HEK293 (cell line): ENCODE data around the gene COL18A1.
A peak's percentile ranks its signal among the peaks of the same experiment; 100 is the strongest.

Experiments used
- CTCF ChIA-PET: fragments of 350-600 bp; formaldehyde crosslinking; extraction: SDS; loops from one replicate; lab custom pipeline; 2021; ENCODE audit warnings: antibody characterized with exemption; lab: Yijun Ruan, JAX
- POLR2A ChIA-PET: fragments of 300-600 bp; formaldehyde crosslinking; extraction: SDS; loops from one replicate; lab custom pipeline; 2020; ENCODE audit warnings: antibody characterized with exemption, inconsistent platforms; lab: Yijun Ruan, JAX
- H3K27ac ChIP-seq: fragments of 200-500 bp; sonication (Bioruptor generic); 2 replicates; pipeline ENCODE4 v1.5.1; 2014; ENCODE audit warnings: low read depth, low read length, control low read depth, inconsistent platforms; ENCODE audit errors: extremely low read depth
- H3K36me3 ChIP-seq, 2 experiments: fragments of 200-500 bp in 1 of 2; sonication (Bioruptor generic) in 1 of 2; 1 replicate in 1 of 2; 2 replicates in 1 of 2; pipeline ENCODE4 v1.5.1; 2014 to 2017; ENCODE audit warnings: inconsistent platforms in 2 of 2, low read length in 2 of 2; ENCODE audit not compliant: control insufficient read depth in 2 of 2, insufficient read depth in 1 of 2
- H3K4me1 ChIP-seq: fragments of 200-500 bp; sonication (Bioruptor generic); 2 replicates; pipeline ENCODE4 v1.5.1; 2014; ENCODE audit warnings: mild to moderate bottlenecking, low read length, inconsistent platforms; ENCODE audit not compliant: control insufficient read depth, insufficient read depth
- H3K4me3 ChIP-seq: 2 replicates; pipeline ENCODE4 v1.5.1; 2011; ENCODE audit warnings: low read depth, mild to moderate bottlenecking, control low read depth, low read length, moderate library complexity
- H3K9me3 ChIP-seq: fragments of 200-500 bp; sonication (Bioruptor generic); 2 replicates; pipeline ENCODE4 v1.5.1; 2014; ENCODE audit warnings: low read depth, low read length, inconsistent platforms; ENCODE audit not compliant: control insufficient read depth, insufficient read depth
- EGR2 ChIP-seq: fragments of 450-650 bp; formaldehyde crosslinking; IDR thresholded peaks from 2 replicates; pipeline ENCODE4 v1.5.1; 2016; ENCODE audit warnings: low read depth, missing biosample characterization, missing genetic modification characterization
- GFI1B ChIP-seq: fragments of 450-650 bp; formaldehyde crosslinking; IDR thresholded peaks from 2 replicates; pipeline ENCODE4 v1.5.1; 2016; ENCODE audit warnings: missing biosample characterization, missing genetic modification characterization
- RBAK ChIP-seq: fragments of 450-650 bp; formaldehyde crosslinking; IDR thresholded peaks from 2 replicates; pipeline ENCODE4 v1.5.1; 2016; ENCODE audit warnings: missing biosample characterization, missing genetic modification characterization
- TCF7L2 ChIP-seq: IDR thresholded peaks from 2 replicates; pipeline ENCODE4 v1.6.1; 2011; ENCODE audit warnings: low read depth, mild to moderate bottlenecking, inconsistent platforms, low read length, moderate library complexity, borderline replicate concordance
- WT1 ChIP-seq: fragments of 450-650 bp; formaldehyde crosslinking; IDR thresholded peaks from 2 replicates; pipeline ENCODE4 v1.5.1; 2016; ENCODE audit warnings: missing biosample characterization, missing genetic modification characterization
- ZFHX2 ChIP-seq: fragments of 450-650 bp; formaldehyde crosslinking; conservative IDR thresholded peaks from 2 replicates; pipeline ENCODE4 v1.5.1; 2016; ENCODE audit warnings: missing biosample characterization, missing genetic modification characterization
- ZIC2 ChIP-seq: fragments of 450-650 bp; formaldehyde crosslinking; IDR thresholded peaks from 2 replicates; pipeline ENCODE4 v1.5.1; 2016; ENCODE audit warnings: missing biosample characterization, missing genetic modification characterization
- ZNF169 ChIP-seq: fragments of 450-650 bp; formaldehyde crosslinking; IDR thresholded peaks from 2 replicates; pipeline ENCODE4 v1.5.1; 2016; ENCODE audit warnings: missing biosample characterization, missing genetic modification characterization
- ZNF202 ChIP-seq: fragments of 450-650 bp; formaldehyde crosslinking; IDR thresholded peaks from 2 replicates; pipeline ENCODE4 v1.5.1; 2016; ENCODE audit warnings: missing biosample characterization, missing genetic modification characterization, borderline replicate concordance
- ZNF23 ChIP-seq: fragments of 450-650 bp; formaldehyde crosslinking; IDR thresholded peaks from 2 replicates; pipeline ENCODE4 v1.5.1; 2016; ENCODE audit warnings: missing biosample characterization, missing genetic modification characterization, borderline replicate concordance
- ZNF366 ChIP-seq: fragments of 450-650 bp; formaldehyde crosslinking; conservative IDR thresholded peaks from 2 replicates; pipeline ENCODE4 v1.5.1; 2016; ENCODE audit warnings: missing biosample characterization, missing genetic modification characterization
- ZNF600 ChIP-seq: fragments of 450-650 bp; formaldehyde crosslinking; IDR thresholded peaks from 2 replicates; pipeline ENCODE4 v1.5.1; 2016; ENCODE audit warnings: missing biosample characterization, missing genetic modification characterization
- TF ChIP-seq, protein P1 (sequence below): fragments of 450-650 bp; formaldehyde crosslinking; IDR thresholded peaks from 2 replicates; pipeline ENCODE4 v1.5.1; 2016; ENCODE audit warnings: missing biosample characterization, missing genetic modification characterization, borderline replicate concordance
- TF ChIP-seq, protein P2 (sequence below): fragments of 450-650 bp; formaldehyde crosslinking; IDR thresholded peaks from 2 replicates; pipeline ENCODE4 v1.5.1; 2016; ENCODE audit warnings: missing biosample characterization, missing genetic modification characterization
- TF ChIP-seq, protein P3 (sequence below): fragments of 450-650 bp; formaldehyde crosslinking; IDR thresholded peaks from 2 replicates; pipeline ENCODE4 v1.5.1; 2016; ENCODE audit warnings: missing biosample characterization, missing genetic modification characterization
- TF ChIP-seq, protein P4 (sequence below): fragments of 450-650 bp; formaldehyde crosslinking; IDR thresholded peaks from 2 replicates; pipeline ENCODE4 v1.5.1; 2017; ENCODE audit warnings: missing biosample characterization, missing genetic modification characterization
- TF ChIP-seq, protein P5 (sequence below): fragments of 450-650 bp; formaldehyde crosslinking; IDR thresholded peaks from 2 replicates; pipeline ENCODE4 v1.5.1; 2016; ENCODE audit warnings: missing biosample characterization, missing genetic modification characterization
- TF ChIP-seq, protein P6 (sequence below): fragments of 450-650 bp; formaldehyde crosslinking; IDR thresholded peaks from 2 replicates; pipeline ENCODE4 v1.5.1; 2016; ENCODE audit warnings: missing biosample characterization, missing genetic modification characterization

COL18A1 gene

DNA sequence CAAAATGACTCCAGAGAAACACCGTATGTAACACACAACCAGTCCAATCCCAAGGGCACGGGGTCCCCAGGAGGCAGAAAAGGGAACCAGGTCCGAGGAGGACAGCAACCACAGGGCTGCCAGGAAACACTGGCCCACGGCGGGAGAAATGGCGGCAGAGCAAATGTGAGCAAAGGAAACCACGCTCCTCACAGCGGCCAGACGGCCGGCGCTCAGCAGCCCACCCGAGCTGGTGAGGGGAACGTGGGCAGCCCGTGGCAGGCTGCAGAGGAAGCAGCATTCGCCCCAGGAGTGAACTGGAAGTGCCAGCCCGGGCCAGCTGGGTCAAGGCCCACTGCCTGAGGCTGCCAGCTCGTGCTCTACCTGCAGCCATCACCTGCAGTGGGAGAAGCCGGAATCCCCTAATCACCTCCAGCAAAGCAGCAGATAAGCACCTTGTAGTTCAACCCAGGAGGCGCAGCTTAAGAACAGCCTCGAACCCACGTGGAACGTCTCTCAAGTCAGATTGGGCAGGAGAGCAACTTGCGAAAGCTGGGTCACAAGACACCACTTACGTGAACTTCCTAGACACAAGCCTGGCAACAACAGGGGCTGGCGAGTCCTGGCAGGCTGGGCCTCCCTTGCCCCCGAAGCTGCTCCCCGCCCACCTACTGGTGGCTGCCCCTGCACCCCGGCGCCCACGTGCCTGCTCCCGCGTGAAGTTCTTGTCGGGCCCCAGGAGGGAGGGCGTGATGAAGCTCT lies 130.5 kb downstream of the COL18A1 start:
- H3K27ac ChIP-seq: no peak overlapping the region

More for the DNA sequence above, 130.5 kb downstream of the COL18A1 start:
- TF ChIP-seq ZNF23 (tag by site-specific recombination): no peak
- no peak for TF ChIP-seq ZNF366 (tag by site-specific recombination)
- TF ChIP-seq ZNF600 (tag by site-specific recombination): peak; percentile 55; the same call in 1 of the 2 replicates
- peak; percentile 66 for TF ChIP-seq ZFHX2 (tag by site-specific recombination)
- no peak for TF ChIP-seq ZNF202
- TF ChIP-seq, protein P1, sequence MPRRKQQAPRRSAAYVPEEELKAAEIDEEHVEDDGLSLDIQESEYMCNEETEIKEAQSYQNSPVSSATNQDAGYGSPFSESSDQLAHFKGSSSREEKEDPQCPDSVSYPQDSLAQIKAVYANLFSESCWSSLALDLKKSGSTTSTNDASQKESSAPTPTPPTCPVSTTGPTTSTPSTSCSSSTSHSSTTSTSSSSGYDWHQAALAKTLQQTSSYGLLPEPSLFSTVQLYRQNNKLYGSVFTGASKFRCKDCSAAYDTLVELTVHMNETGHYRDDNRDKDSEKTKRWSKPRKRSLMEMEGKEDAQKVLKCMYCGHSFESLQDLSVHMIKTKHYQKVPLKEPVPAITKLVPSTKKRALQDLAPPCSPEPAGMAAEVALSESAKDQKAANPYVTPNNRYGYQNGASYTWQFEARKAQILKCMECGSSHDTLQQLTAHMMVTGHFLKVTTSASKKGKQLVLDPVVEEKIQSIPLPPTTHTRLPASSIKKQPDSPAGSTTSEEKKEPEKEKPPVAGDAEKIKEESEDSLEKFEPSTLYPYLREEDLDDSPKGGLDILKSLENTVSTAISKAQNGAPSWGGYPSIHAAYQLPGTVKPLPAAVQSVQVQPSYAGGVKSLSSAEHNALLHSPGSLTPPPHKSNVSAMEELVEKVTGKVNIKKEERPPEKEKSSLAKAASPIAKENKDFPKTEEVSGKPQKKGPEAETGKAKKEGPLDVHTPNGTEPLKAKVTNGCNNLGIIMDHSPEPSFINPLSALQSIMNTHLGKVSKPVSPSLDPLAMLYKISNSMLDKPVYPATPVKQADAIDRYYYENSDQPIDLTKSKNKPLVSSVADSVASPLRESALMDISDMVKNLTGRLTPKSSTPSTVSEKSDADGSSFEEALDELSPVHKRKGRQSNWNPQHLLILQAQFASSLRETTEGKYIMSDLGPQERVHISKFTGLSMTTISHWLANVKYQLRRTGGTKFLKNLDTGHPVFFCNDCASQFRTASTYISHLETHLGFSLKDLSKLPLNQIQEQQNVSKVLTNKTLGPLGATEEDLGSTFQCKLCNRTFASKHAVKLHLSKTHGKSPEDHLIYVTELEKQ: no peak
- TF ChIP-seq, protein P2, sequence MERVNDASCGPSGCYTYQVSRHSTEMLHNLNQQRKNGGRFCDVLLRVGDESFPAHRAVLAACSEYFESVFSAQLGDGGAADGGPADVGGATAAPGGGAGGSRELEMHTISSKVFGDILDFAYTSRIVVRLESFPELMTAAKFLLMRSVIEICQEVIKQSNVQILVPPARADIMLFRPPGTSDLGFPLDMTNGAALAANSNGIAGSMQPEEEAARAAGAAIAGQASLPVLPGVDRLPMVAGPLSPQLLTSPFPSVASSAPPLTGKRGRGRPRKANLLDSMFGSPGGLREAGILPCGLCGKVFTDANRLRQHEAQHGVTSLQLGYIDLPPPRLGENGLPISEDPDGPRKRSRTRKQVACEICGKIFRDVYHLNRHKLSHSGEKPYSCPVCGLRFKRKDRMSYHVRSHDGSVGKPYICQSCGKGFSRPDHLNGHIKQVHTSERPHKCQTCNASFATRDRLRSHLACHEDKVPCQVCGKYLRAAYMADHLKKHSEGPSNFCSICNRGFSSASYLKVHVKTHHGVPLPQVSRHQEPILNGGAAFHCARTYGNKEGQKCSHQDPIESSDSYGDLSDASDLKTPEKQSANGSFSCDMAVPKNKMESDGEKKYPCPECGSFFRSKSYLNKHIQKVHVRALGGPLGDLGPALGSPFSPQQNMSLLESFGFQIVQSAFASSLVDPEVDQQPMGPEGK (tag by site-specific recombination): peak; percentile 20; the same call in 1 of the 2 replicates
- no peak for TF ChIP-seq ZNF169 (tag by site-specific recombination)
- TF ChIP-seq, protein P3, sequence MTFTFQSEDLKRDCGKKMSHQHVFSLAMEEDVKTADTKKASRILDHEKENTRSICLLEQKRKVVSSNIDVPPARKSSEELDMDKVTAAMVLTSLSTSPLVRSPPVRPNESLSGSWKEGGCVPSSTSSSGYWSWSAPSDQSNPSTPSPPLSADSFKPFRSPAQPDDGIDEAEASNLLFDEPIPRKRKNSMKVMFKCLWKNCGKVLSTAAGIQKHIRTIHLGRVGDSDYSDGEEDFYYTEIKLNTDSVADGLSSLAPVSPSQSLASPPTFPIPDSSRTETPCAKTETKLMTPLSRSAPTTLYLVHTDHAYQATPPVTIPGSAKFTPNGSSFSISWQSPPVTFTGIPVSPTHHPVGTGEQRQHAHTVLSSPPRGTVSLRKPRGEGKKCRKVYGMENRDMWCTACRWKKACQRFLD (tag by site-specific recombination): no peak
- no peak for TF ChIP-seq GFI1B (tag by site-specific recombination)
- TF ChIP-seq TCF7L2: no peak
- TF ChIP-seq, protein P4, sequence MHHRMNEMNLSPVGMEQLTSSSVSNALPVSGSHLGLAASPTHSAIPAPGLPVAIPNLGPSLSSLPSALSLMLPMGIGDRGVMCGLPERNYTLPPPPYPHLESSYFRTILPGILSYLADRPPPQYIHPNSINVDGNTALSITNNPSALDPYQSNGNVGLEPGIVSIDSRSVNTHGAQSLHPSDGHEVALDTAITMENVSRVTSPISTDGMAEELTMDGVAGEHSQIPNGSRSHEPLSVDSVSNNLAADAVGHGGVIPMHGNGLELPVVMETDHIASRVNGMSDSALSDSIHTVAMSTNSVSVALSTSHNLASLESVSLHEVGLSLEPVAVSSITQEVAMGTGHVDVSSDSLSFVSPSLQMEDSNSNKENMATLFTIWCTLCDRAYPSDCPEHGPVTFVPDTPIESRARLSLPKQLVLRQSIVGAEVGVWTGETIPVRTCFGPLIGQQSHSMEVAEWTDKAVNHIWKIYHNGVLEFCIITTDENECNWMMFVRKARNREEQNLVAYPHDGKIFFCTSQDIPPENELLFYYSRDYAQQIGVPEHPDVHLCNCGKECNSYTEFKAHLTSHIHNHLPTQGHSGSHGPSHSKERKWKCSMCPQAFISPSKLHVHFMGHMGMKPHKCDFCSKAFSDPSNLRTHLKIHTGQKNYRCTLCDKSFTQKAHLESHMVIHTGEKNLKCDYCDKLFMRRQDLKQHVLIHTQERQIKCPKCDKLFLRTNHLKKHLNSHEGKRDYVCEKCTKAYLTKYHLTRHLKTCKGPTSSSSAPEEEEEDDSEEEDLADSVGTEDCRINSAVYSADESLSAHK (tag by site-specific recombination): no peak
- no peak for TF ChIP-seq RBAK
- TF ChIP-seq, protein P5, sequence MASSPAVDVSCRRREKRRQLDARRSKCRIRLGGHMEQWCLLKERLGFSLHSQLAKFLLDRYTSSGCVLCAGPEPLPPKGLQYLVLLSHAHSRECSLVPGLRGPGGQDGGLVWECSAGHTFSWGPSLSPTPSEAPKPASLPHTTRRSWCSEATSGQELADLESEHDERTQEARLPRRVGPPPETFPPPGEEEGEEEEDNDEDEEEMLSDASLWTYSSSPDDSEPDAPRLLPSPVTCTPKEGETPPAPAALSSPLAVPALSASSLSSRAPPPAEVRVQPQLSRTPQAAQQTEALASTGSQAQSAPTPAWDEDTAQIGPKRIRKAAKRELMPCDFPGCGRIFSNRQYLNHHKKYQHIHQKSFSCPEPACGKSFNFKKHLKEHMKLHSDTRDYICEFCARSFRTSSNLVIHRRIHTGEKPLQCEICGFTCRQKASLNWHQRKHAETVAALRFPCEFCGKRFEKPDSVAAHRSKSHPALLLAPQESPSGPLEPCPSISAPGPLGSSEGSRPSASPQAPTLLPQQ: no peak
- TF ChIP-seq WT1 (tag by site-specific recombination): no peak
- TF ChIP-seq, protein P6, sequence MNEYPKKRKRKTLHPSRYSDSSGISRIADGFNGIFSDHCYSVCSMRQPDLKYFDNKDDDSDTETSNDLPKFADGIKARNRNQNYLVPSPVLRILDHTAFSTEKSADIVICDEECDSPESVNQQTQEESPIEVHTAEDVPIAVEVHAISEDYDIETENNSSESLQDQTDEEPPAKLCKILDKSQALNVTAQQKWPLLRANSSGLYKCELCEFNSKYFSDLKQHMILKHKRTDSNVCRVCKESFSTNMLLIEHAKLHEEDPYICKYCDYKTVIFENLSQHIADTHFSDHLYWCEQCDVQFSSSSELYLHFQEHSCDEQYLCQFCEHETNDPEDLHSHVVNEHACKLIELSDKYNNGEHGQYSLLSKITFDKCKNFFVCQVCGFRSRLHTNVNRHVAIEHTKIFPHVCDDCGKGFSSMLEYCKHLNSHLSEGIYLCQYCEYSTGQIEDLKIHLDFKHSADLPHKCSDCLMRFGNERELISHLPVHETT (tag by site-specific recombination): no peak
- peak; percentile 40; the same call in 1 of the 2 replicates for TF ChIP-seq EGR2 (tag by site-specific recombination)
- no peak for TF ChIP-seq ZIC2 (tag by site-specific recombination)
- TF ChIP-seq, all 188 proteins: peak for 4
- no peak overlapping the region for H3K4me3 ChIP-seq
- no peaks in the 10 kb centered on the region for H3K4me1 ChIP-seq
- no peaks in the 10 kb centered on the region for H3K9me3 ChIP-seq
- H3K36me3 ChIP-seq: peaks cover 5 to 61% of the 10 kb centered on the region in 2 experiments; a peak in 2 of 3 replicates
- ChIA-PET POLR2A (interaction anchor here (0.5 kb wide), 1 partner anchor 643 kb away, joined by 3 read pairs; no protein-coding TSS in a partner anchor), CTCF (interaction anchor here (0.6 kb wide), 2 partner anchors 117 to 411 kb away, joined by 3 read pairs; no protein-coding TSS in a partner anchor)
